Ishikawa (cell line): ENCODE data around the gene KISS1R.

Experiments
- CEBPB ChIP-seq: IDR thresholded peaks from 2 replicates; pipeline ENCODE4 v1.6.1; 2012
- CREB1 ChIP-seq: IDR thresholded peaks from 2 replicates; pipeline ENCODE4 v1.6.1; 2012; ENCODE audit warnings: low read depth
- EGR1 ChIP-seq: IDR thresholded peaks from 2 replicates; pipeline ENCODE4 v1.6.1; 2012
- FOXM1 ChIP-seq: IDR thresholded peaks from 2 replicates; pipeline ENCODE4 v1.6.1; 2012; ENCODE audit warnings: low read depth, borderline replicate concordance
- MAX ChIP-seq: IDR thresholded peaks from 2 replicates; pipeline ENCODE4 v1.6.1; 2012
- NFIC ChIP-seq: IDR thresholded peaks from 2 replicates; pipeline ENCODE4 v1.6.1; 2012
- RAD21 ChIP-seq: IDR thresholded peaks from 2 replicates; pipeline ENCODE4 v1.6.1; 2012; ENCODE audit warnings: low read depth
- REST ChIP-seq: IDR thresholded peaks from 2 replicates; pipeline ENCODE4 v1.6.1; 2012; ENCODE audit warnings: low read depth, mild to moderate bottlenecking
- TAF1 ChIP-seq: IDR thresholded peaks from 2 replicates; pipeline ENCODE4 v1.6.1; 2012; ENCODE audit warnings: low read depth, mild to moderate bottlenecking
- TCF12 ChIP-seq: IDR thresholded peaks from 2 replicates; pipeline ENCODE4 v1.6.1; 2012; ENCODE audit warnings: low read depth
- TEAD4 ChIP-seq: IDR thresholded peaks from 2 replicates; pipeline ENCODE4 v1.6.1; 2012
- USF1 ChIP-seq: IDR thresholded peaks from 2 replicates; pipeline ENCODE4 v1.6.1; 2012
- YY1 ChIP-seq: IDR thresholded peaks from 2 replicates; pipeline ENCODE4 v1.6.1; 2012; ENCODE audit warnings: low read depth
- ZBTB7A ChIP-seq: IDR thresholded peaks from 2 replicates; pipeline ENCODE4 v1.6.1; 2012; ENCODE audit warnings: low read depth

KISS1R gene

GRCh38 chr19:879711-880438 lies 37.3 kb upstream of the KISS1R start:
- TF ChIP-seq EGR1: no peak
- no peak for TF ChIP-seq FOXM1

GRCh38 chr19:881385-882071 lies 35.6 kb upstream of the KISS1R start:
- TF ChIP-seq TCF12: no peak
- no peak for TF ChIP-seq EGR1
- TF ChIP-seq NFIC: no peak

- no peak for TF ChIP-seq CREB1
- no peak for TF ChIP-seq MAX
- no peak for TF ChIP-seq TCF12
- TF ChIP-seq NFIC: no peak
- TF ChIP-seq ZBTB7A: no peak
- no peak for TF ChIP-seq USF1
- no peak for TF ChIP-seq TEAD4
- TF ChIP-seq CEBPB: no peak
- TF ChIP-seq YY1: no peak
- TF ChIP-seq TAF1: no peak
These were observed 34.1 kb upstream of the KISS1R start for GRCh38 chr19:882871-883497.

GRCh38 chr19:883661-884211 lies 33.4 kb upstream of the KISS1R start:
- TF ChIP-seq ZBTB7A (no peak), REST (no peak), RAD21 (peak; percentile 54; the same call in 1 of the 2 replicates), YY1 (peak; percentile 50; the same call in 1 of the 2 replicates), TCF12 (peak; percentile 68), NFIC (no peak; the same call in 1 of the 2 replicates), MAX (peak; percentile 81), TEAD4 (no peak)

GRCh38 chr19:884420-885211 lies 32.5 kb upstream of the KISS1R start:
- TF ChIP-seq TCF12: no peak
- TF ChIP-seq REST: no peak
- no peak for TF ChIP-seq USF1
- no peak for TF ChIP-seq RAD21
- TF ChIP-seq FOXM1: no peak
- TF ChIP-seq MAX: no peak
- no peak for TF ChIP-seq TEAD4
